GM19328 (cell line): ENCODE results near the gene CCDC85A.

Experiments used
- ATAC-seq: cut with Tn5 transposase; IDR thresholded peaks from one replicate; pipeline ENCODE4 v1.9.1; 2021; ENCODE audit warnings: mild to moderate bottlenecking, moderate library complexity; ENCODE audit not compliant: unreplicated experiment

The CCDC85A gene

DNA sequence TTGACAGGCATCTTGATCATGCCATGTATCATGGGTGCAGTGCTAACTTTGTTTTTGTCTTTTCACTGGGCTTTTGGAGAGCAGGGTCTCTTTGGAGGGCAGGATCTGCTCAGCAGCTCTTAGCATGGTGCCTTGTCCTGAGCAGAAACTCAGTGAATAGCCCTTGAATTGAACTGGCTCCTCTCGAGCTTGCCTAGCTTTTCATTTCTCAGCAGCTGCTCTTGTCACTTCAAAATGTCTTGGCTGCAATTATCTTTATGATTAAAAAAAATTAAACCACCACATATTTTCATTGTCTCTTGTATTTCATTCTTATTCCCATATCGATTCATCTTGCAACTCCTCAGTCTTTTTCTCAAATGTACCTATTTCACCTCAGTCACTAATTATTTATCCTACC is 50.5 kb downstream of the CCDC85A start:
- no peak for ATAC-seq

GRCh38 chr2:56239030-56239429 is 55.2 kb downstream of the CCDC85A start:
- ATAC-seq = no peak

- no peak for ATAC-seq
Observed at GRCh38 chr2:56239437-56239836, 55.6 kb downstream of the CCDC85A start.

DNA sequence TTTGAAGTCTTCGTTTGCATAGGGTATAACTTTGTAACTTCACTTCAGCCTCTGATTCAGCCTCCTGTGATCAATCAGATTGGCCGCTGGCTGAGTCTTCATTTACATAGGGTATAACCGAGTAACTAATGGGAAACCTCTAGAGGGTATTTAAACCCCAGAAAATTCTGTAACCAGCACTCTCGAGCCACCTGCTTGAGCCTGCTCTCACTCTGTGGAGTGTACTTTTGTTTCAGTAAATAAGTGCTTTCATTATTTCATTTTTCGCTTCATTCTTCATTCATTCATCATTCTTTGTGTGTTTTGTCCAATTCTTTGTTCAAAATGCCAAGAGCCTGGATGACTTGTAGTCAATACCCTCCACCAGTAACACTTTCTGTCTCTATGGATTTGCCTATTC is 56.4 kb downstream of the CCDC85A start:
- no peak for ATAC-seq

DNA sequence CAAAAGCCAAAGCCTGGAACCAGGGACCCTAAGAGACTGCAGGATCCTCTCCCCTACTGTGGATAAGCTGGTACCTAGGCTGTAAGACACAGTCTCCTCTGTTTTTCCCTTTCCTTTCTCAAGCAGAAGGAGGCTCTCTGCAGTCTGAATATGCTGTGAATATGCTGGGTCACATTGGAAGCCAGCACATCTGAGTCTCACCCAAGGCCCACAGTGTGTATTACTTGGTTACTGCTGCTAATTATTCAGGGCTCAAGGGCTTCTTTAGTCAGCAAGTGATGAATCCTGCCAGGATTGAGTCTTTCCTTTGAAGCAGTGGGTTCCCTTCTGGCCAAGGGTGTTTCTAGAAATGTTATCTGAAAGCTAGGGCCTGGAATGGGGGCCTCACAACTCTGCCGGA is 60.7 kb downstream of the CCDC85A start:
- no peak for ATAC-seq

DNA sequence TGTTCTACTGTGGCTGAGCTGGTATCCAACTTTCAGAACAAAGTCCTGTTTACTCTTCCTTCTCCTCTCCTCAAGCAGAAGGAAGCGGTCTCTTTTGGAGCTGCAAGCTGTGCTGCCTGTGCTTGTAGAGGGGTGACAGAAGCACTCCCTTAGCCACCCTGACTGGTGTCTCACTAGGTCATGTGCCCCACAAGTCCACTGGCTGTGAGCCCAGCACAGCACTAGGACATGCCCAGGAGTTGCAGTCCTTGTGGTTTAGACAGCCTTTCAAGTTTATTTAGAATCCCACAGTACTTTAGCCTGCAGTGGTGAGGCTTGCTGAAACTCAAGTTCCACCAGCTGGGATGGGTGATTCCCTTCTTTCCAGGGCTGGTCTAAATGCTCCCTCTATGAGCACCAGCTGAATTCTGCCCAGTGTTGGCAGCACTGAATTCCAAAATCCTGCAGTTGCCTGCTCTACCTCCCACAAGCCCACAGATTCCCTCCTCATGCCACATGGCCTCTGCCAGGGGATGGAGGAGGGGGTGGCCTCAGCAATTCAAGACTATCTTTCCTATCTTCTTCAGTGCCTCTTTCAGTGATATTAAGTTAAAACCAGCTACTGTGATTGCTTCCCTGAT is 61.2 kb downstream of the CCDC85A start:
- no peak for ATAC-seq

DNA sequence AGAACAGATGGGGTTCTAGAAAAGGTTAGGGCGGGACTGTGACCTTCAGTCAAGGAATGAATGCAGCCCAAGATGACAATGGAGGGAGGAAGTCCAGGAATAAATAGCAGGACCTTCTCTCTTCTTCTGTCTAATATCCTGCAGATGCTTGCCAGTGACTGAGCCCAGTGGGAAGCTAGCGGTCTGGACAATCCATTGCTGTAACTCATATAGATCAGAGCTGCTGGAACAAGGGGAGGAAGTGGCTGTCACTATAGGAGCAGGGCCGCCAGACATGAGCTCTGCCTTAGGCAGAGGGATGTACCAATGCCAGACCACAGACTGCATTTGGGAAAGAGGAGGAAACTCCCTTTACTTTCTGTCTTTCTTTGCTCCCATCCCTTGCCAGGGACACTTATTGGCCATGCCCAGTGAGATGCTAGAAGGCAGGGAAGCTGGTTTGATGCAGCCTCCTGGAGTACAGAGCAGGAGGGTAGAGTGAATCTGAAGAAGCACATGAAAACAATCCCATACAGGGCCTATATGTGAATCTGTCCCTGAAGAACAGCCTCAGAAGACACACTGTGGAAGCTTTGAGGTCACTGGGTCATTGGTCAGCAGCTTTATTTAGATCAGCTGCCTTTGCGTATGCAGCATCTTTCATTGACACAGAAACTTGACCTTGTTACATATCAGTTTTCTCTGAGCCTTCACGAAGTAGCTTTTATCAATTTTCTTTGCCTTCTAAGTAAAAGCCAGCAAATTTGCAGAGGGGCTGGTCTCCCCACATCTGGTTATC is 65.4 kb downstream of the CCDC85A start:
- no peak for ATAC-seq

GRCh38 chr2:56250153-56250729 is 66.5 kb downstream of the CCDC85A start:
- no peak for ATAC-seq

DNA sequence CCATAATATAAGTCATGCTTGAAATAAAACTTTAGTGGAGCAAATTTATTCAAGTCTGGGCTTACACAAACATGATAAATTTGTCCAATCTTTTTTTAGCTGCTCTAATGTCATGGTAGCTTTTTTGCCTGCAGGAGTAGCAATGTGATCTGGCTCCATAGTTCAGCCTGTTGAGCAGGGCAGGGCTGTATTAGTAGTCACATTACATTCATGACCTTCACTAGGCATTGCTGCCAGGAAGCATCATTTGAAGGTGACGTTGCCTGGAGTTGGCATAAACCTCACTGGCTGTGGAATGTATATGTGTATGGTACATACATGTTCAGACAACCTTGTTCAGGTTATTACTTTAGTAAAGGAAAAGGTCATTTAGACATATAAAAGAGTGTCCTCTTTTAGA is 76.6 kb downstream of the CCDC85A start:
- ATAC-seq = no peak

DNA sequence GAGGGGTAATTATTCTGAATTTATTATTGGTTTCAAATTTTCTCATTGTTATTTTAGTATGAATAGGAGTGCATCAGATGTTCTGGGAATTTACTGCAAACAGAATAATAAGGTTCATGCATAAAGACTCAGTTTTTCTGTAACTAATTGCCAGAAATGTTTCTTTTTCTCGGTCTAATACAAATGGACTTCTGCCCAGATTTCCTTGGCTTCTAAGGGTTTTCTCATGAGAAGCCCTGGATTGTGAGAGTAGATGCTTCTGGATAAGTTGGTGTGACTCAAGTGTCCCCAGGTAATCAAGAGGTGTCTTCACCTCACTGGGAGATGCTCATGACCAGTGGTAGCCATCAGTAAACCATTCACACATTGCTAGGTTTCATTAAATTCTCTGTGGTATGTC is 78.5 kb downstream of the CCDC85A start:
- no peak for ATAC-seq

GRCh38 chr2:56263876-56264275 is 80.1 kb downstream of the CCDC85A start:
- no peak for ATAC-seq

GRCh38 chr2:56266761-56267414 is 83.1 kb downstream of the CCDC85A start:
- ATAC-seq = no peak

GRCh38 chr2:56267415-56267788 is 83.6 kb downstream of the CCDC85A start:
- no peak for ATAC-seq

DNA sequence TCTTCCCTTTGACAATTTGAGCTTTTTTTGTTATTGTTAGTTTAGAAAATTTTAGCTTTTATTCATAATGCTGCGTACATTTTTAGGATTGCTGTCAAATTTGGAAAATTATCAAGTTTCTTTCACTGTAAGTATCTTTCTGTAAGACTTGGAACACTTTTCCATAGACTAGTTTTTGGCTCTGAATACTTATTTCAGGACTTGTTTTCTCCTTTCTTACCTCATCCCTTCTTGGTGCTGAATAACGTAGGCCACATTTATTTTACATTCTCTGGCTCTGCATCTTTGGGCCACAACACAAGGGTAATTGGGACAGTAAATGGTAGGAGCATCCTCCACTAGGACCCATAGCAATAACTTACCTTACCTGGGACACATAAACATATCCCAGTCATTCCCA is 85.1 kb downstream of the CCDC85A start:
- ATAC-seq = no peak

DNA sequence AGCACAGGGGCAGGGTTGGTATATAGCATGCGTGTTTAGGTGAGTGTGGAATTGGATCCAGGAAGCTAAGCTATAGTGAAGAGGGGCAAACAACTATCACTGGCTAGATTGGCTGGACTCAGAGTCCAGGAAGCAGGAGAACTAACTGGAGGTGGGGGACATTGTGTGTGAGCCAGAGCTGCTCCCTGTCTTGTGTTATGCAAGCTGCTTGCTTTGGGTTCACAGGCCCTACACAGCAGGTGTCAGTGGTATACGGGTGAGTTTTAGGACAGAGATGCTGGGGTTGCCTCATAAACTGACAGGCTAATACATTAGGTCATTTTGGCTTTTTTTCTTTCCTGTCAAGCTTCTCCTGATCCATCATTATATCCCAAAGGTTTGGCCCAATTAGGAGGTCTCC is 87.5 kb downstream of the CCDC85A start:
- no peak for ATAC-seq

GRCh38 chr2:56285224-56285623 is 101.4 kb downstream of the CCDC85A start:
- ATAC-seq = no peak

GRCh38 chr2:56286936-56287335 is 103.1 kb downstream of the CCDC85A start:
- ATAC-seq = no peak

DNA sequence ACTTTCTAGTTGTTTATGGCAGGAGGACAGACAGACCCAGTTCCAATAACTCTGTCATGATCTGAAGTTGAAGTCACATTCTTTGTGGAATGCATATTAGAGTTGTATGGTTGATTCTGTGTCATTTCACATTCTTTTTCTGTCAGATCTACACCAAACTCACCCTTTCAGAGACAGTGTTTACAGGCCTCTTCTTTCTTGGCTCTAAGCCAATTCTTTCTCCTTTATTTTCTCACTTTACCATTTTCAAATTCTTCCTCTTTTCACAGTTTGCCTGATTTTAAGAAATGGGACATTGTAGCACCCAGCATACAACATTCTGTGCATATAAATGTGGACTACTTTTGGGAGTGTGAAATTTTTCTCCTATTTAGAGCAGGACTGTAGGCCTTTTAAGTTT is 103.7 kb downstream of the CCDC85A start:
- ATAC-seq = no peak

- ATAC-seq = no peak
Observed at GRCh38 chr2:56287974-56288373, 104.2 kb downstream of the CCDC85A start.

DNA sequence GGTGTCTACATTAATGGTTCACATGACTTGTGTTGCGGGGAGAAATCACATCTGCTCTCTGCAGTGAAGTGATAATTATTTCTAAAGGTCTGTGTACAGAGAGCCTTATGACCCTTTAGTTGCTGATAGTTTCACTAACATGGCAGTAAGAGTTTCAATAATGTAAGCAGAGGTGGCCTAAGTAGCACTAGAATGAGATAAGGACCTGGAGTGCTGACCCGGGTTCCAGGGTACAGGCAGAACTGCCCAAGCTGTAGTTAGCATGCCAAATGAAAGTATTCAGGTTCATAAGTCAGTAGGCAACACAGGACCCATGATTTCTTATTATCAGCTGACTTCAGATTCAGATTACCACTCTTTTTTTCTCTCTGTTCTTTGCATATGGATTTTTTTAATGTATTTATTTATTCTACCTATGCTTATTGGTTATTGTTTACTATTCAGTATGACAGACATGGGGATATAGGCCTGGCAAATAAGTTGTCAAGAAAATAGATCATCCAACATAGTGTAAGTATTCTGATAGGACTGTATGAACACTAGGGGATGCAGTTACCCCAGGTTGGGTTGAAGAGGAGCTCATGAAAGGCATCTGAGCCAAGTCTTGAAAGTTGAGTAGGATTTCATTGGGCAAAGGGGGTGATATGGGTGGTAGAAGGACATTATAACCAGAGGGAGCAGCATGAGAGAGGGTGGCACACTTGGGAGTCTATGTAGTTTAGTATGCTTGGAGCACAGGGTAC is 105.2 kb downstream of the CCDC85A start:
- no peak for ATAC-seq

DNA sequence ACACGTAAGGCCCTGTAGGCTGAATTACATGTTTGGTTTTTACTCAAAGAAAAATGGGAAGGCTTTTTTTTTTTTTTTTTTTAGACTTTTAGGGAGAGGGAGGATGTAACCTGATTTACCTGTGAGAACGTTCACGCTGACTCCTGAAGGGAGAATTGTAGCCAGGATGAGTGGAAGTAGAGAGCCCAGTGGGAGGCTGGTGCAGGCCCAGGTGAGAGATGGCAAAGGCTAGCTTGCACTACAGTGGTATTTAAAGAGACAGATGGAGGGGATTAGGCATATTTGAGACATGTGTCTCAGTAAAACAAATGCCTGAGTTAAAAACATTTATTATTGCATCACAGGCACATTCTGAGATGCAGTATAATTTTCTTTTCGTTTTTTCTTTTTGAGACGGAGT is 107.9 kb downstream of the CCDC85A start:
- no peak for ATAC-seq
